Kidney epithelial cell (primary cell): ENCODE measurements around the gene IDI1. TPM values are rescaled to one million over a fixed set of nuclear protein-coding genes. Genes with fewer than 3 reads are reported as not detected.
A peak's percentile ranks its signal among the peaks of the same experiment; 100 is the strongest.
"Not testable (repeated sequence)": the region's sequence is repeated elsewhere in the genome, so short reads cannot be mapped to it uniquely, and the experiment has no call there.

Source experiments
- DNase-seq: peaks from one replicate; pipeline ENCODE4 v3.0.0-alpha.2; 2010; ENCODE audit warnings: low read depth
- H3K27me3 ChIP-seq: 2 replicates; pipeline ENCODE4 v1.6.0; 2011; ENCODE audit warnings: low read length; ENCODE audit not compliant: control insufficient read depth, insufficient read depth
- H3K36me3 ChIP-seq: 2 replicates; pipeline ENCODE4 v1.5.1; 2011; ENCODE audit warnings: low read length; ENCODE audit not compliant: control insufficient read depth, insufficient read depth
- H3K4me3 ChIP-seq: 2 replicates; pipeline ENCODE4 v1.5.1; 2011; ENCODE audit warnings: low read depth, mild to moderate bottlenecking, control low read depth, low read length
- total RNA-seq: library from RNA; depleted of rRNA; stranded (reverse); fragments of >200 nt; gene quantifications from 2 replicates; pipeline ENCODE4 v1.2.3, GENCODE V29; 2015
- TF ChIP-seq, protein P1 (sequence below): IDR thresholded peaks from 2 replicates; pipeline ENCODE4 v1.5.1; 2011; ENCODE audit warnings: mild to moderate bottlenecking, moderate library complexity, low read length, control low read depth, inconsistent platforms; ENCODE audit not compliant: insufficient read depth, poor library complexity, severe bottlenecking

The IDI1 gene
- total RNA-seq, 1 donor from 2014 or later: 65.3 TPM

DNA sequence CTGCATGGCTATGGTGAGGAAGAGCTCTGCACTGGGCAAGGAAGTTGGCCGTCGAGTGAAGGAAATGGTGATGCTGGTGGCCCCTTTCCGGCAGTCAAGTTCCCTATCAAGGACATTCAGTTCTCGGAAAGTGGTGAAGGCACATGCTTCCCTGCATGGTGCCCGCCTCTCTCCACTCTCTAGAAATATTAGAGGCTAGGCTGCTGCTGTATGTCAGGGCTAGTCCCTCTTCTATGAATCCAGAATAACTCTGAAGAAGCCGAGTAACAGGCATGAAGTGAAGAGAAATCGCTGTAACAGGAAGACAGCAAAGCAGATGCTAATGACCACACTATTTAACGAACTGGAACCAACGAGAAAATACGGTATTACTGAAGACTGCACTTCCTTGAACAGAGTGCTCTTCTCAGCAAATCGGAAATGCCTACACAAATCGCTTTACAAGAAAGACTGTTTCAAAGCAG, 5.4 kb downstream of the IDI1 start:
- TF ChIP-seq, protein P1, sequence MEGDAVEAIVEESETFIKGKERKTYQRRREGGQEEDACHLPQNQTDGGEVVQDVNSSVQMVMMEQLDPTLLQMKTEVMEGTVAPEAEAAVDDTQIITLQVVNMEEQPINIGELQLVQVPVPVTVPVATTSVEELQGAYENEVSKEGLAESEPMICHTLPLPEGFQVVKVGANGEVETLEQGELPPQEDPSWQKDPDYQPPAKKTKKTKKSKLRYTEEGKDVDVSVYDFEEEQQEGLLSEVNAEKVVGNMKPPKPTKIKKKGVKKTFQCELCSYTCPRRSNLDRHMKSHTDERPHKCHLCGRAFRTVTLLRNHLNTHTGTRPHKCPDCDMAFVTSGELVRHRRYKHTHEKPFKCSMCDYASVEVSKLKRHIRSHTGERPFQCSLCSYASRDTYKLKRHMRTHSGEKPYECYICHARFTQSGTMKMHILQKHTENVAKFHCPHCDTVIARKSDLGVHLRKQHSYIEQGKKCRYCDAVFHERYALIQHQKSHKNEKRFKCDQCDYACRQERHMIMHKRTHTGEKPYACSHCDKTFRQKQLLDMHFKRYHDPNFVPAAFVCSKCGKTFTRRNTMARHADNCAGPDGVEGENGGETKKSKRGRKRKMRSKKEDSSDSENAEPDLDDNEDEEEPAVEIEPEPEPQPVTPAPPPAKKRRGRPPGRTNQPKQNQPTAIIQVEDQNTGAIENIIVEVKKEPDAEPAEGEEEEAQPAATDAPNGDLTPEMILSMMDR: no peak
- Histone ChIP-seq H3K4me3 (no peak overlapping the region), H3K36me3 (no peaks in the 10 kb centered on the region), H3K27me3 (no peaks in the 10 kb centered on the region)
- no peak for DNase-seq

- H3K36me3 ChIP-seq: no peaks in the 10 kb centered on the region
- TF ChIP-seq, protein P1: no peak
- no peak for DNase-seq
- no peak overlapping the region for H3K4me3 ChIP-seq
- no peaks in the 10 kb centered on the region for H3K27me3 ChIP-seq
Measured at GRCh38 chr10:1041514-1041913, 7.4 kb downstream of the IDI1 start.

- no peaks in the 10 kb centered on the region for H3K36me3 ChIP-seq
- no peaks in the 10 kb centered on the region for H3K27me3 ChIP-seq
- H3K4me3 ChIP-seq: no peak overlapping the region
- DNase-seq: no peak
- TF ChIP-seq, protein P1: no peak
Measured at GRCh38 chr10:1040133-1040532, 8.8 kb downstream of the IDI1 start.

DNA sequence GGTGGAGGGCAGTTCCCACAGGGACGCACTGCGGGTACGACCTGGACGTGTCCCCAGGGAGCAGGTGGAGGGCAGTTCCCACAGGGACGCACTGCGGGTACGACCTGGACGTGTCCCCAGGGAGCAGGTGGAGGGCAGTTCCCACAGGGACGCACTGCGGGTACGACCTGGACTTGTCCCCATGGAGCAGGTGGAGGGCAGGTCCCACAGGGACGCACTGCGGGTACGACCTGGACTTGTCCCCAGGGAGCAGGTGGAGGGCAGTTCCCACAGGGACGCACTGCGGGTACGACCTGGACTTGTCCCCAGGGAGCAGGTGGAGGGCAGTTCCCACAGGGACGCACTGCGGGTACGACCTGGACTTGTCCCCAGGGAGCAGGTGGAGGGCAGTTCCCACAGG, 10.2 kb downstream of the IDI1 start:
- not testable (repeated sequence) for DNase-seq, H3K4me3 ChIP-seq, H3K36me3 ChIP-seq, H3K27me3 ChIP-seq

DNA sequence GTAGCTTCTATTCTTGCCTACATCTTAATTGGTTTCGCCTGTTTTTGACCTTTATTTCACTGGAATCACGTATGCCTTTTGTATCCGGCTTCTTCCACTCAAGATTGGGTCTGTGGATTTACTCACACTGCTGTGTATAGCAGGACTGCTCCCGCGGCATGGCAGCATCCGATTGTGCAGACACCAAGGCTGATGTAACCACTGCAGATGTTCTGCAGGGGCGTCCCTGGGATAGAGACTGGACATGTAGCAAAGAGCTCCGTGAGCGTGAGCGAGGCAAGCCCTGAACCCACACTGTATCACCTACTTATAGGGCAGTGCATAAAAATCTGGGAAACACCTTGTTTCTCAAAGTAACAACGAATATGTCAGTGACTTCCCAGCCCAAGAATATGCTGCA, 11.8 kb downstream of the IDI1 start:
- DNase-seq: no peak
- TF ChIP-seq, protein P1: no peak
- Histone ChIP-seq H3K27me3 (no peaks in the 10 kb centered on the region), H3K4me3 (no peak overlapping the region), H3K36me3 (no peaks in the 10 kb centered on the region)

GRCh38 chr10:1036341-1036791, 12.6 kb downstream of the IDI1 start:
- DNase-seq: peak; percentile 96
- TF ChIP-seq, protein P1: no peak
- Histone ChIP-seq H3K36me3 (no peaks in the 10 kb centered on the region), H3K27me3 (no peaks in the 10 kb centered on the region), H3K4me3 (no peak overlapping the region)

DNA sequence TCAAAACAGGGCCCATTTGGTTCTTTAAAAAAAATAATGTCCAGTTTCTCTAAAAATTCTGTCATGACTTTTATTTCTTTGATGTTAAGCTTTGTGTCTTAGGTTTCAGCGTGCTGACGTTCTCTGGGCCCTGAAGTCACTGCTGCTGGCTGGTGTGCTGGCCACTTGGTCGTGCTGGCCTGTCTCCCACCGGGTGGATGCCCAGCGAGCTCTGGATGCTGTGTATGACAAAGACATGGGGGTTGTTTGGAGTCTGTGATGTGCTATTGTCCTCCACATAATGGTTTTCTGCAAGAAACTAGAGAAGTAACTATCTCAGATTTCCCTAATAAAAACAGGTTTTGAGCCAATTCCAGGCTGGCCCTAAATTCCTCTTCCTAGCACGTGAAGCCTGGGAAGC, 13.7 kb downstream of the IDI1 start:
- no peak for DNase-seq
- no peak overlapping the region for H3K4me3 ChIP-seq
- TF ChIP-seq, protein P1: no peak
- no peaks in the 10 kb centered on the region for H3K36me3 ChIP-seq
- H3K27me3 ChIP-seq: no peaks in the 10 kb centered on the region
